Fibroblast of upper back skin (primary cell): ENCODE measurements around the gene PI4KA.
A peak's percentile ranks its signal among the peaks of the same experiment; 100 is the strongest.

Experiments used
- DNase-seq: peaks from one replicate; pipeline ENCODE4 v3.0.0-alpha.2; 2013

PI4KA gene

DNA sequence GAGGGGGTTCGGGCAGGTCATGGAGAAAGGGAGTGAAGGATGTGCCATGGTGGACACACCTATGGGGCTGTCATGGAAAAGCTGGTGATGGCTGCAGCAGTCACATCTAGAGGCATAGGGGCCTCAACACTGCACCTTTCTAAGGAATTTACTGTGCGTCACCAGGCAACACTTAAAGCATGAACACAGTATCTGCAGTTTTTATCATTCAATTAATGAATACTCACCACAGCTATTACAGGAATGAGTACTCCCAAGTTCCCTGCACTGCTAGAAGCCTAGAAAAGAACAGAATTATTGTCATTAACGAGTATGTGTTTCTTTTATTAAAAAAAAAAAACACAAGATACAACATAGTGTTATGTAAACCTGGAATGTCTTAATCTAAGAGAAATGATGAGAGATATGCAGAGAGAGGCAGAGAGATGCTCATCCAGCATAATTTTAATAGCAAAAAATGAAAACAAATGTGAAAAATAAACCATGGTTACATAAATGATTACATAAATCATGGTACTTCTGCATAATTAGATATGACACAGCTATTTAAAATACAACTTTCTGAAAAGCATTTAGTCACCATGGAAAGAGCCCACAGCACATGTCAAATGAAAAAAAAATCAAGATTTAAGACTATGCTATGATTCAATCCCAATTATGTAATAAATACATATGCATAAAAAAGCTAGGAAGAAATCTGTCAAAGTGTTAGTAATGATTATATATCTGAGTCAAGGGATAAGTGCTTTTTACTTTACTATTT lies 65.5 kb downstream of the PI4KA start:
- no peak for DNase-seq

DNA sequence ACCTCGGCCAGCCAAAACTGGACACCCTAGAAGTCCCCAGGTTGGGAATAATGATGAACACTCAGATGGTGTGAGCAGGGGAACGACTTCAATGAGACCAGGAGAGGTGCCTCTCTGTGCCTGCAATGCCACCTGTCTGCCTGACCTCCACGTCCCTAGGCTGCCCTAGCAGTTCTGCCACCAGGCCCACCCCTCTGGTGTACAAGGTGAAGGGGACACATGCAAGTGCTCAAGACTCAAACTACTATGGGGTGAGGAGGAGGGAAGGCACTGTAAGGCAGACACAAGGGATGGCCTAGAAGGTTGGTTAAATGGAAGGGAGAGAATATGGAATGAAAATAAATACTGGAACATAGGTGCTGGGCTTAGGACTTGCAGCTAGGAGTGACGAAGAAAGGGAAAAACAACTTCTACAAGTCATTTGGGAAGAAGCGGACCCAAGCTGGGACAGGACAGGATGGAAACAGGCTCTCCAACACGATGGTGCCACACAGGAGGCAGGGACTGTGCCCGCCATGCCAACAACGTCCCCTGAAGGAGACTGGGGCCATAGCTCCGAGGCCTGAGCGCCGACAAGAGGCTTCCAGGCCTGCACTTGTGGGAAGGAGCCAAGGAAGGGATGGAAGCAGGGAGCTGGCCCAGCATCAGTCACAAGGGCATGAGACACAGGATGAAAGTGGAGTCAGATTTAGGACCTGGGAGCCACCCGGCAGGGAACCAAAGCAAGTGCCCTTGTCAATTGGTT lies 66.2 kb downstream of the PI4KA start:
- no peak for DNase-seq

GRCh38 chr22:20788627-20789344 lies 69.8 kb downstream of the PI4KA start:
- no peak for DNase-seq

GRCh38 chr22:20787746-20788626 lies 70.6 kb downstream of the PI4KA start:
- DNase-seq: no peak

DNA sequence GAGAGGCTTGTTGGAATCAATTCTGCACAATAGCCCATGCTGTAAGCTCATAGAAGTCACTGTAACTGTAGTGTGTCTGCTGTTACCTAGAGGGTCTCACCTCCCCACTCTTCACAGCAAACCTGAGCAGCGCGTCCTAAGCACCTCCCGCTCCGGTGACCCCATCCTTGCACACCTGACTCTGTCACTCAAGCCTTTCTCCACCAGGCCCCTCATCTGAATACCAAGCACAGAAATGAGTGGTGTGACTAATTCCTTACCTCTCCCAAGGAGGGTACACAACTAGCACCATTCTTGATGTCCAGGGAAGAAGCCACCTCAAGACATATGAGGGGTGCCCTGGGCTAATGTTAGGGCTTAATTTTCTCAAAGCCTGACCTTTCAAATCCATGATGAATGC lies 71.4 kb downstream of the PI4KA start:
- no peak for DNase-seq

DNA sequence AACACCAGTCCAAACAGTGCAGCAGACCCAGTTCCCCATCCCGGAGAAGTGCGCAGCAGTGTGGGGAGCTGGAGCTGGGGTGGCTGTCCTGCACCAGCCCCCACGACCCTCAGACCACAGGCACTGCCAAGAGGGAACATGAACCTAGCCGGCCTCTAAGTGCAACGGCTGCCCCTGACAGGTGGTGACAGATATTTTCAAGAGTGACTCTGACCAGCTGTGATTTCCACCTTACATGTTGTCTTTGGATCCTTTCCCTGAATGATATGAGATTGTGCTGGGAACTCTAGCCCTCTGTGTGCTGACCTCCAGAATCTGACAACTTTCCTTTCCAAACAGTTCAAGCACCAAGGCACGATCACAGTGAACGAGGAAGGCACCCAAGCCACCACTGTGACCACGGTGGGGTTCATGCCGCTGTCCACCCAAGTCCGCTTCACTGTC lies 72.1 kb downstream of the PI4KA start:
- DNase-seq: no peak

GRCh38 chr22:20786048-20786447 lies 72.6 kb downstream of the PI4KA start:
- DNase-seq: no peak

DNA sequence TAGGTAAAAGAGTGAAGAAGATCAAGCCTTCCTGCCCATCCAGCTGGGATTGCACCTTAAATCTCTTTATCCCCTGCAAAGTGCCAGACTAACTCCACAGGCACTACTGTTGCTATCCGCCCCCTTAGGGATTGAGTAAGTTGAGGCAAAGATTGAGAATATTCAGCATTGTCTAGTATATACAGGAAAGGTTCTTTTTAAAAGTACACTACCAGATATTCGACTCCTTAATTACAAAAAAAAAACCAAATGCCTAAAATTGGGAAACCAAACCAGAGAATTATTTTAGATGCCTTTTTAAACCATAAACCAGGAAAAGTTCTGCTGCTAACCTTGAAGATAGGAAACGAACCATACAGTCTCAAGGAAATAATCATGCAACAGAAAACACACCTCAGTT lies 73.2 kb downstream of the PI4KA start:
- no peak for DNase-seq

DNA sequence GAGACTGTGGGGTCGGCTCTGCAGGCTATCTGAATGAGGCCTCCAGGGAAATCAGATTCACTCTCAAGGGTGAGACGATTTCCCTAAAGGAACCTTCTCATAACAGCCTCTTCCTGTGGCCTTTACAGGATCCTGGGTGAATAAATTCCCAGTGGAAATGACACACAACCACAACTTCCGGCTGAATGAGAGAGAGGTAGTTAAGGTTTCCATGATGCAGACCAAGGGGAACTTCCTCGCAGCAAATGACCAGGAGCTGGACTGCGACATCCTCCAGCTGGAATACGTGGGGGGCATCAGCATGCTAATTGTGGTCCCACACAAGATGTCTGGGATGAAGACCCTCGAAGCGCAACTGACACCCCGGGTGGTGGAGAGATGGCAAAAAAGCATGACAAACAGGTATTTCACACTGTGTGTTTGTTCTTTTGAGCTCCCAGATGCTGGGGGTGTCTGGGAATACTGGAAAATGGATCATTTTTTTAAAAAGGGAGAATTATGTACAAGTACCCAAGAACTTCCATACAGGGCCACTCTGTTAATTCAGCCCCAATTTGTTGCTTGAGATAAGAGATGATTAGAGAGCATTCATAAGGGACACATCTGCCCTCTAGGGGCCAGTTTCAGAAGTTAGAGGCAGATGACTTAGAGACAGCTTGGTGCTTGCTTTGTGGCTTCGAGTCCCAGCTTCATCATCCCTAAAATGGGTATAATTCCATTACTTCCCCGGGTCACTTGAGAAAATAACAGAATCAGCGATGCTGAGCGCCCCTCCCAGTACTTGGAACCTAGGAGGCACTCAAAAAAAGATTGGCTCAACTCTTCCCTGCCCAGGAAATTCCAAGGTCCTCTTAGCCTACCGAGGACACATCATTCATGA lies 74.5 kb downstream of the PI4KA start:
- DNase-seq: peak; percentile 53

DNA sequence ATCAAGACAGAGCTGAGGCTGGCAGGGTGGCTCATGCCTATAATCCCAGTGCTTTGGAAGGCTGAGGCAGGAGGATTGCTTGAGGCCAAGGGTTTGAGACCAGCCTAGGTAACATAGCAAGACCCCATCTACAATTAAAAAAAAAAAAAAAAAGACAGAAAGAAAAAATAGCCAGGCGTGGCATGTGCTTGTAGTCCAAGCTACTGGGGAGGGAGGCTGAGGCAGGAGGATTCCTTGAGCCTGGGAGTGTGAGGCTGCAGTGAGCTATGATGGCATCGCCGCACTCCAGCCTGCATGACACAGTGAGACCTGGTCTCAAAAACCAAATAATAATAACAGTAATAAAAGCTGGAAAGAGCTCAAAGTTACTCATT lies 75.3 kb downstream of the PI4KA start:
- DNase-seq: no peak

GRCh38 chr22:20782596-20783299 lies 75.9 kb downstream of the PI4KA start:
- no peak for DNase-seq

GRCh38 chr22:20782083-20782482 lies 76.5 kb downstream of the PI4KA start:
- no peak for DNase-seq

DNA sequence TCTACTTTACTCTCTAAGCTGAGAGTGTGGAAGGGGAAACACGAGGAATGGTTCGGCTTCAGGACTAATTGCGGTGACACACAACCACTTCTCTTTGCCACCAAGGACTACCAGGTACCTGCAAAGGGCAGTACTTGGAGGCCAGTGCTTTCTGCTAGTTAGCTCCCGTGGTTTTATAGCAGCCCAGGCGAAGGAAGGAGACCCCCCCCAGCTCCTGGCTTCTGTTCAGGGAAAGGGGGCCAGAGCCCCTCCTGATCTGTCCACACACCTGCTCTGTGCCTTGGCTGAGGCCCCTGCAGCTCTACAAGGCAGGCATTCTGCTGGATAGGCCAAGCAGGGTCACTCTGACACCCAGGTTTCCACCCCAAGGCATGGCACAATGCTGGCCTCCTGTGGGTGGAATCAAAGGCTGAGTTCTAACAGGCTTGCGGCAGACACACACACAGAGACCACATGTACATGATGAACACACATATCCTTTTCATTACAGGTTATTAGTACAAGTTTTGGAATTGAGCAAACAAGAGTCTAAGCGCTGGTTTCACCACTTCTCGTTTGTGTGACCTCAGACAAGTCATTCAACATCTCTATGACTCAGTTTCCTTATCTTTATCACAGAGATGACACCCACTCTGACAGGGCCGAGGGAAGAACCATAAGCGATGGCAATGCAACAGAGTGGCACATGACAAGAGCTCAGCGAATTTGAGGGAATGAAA lies 77.2 kb downstream of the PI4KA start:
- DNase-seq: no peak

GRCh38 chr22:20779818-20780158 lies 78.8 kb downstream of the PI4KA start:
- no peak for DNase-seq

DNA sequence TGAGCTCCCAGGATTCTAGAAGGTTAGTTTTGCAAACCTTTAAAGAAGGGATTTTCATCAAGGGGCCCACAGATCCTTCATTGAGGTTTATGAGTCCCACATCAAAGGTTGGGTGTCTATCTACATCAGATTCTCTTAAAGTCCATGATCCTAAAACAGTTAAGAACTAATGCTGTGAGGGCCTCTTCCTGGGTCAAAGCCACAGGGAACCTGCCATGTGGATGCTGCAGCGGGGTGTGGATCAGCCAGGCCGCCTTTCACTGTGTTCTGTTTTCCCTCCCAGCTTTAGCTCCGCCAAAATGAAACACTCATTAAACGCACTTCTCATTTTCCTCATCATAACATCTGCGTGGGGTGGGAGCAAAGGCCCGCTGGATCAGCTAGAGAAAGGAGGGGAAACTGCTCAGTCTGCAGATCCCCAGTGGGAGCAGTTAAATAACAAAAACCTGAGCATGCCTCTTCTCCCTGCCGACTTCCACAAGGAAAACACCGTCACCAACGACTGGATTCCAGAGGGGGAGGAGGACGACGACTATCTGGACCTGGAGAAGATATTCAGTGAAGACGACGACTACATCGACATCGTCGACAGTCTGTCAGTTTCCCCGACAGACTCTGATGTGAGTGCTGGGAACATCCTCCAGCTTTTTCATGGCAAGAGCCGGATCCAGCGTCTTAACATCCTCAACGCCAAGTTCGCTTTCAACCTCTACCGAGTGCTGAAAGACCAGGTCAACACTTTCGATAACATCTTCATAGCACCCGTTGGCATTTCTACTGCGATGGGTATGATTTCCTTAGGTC lies 79.4 kb downstream of the PI4KA start:
- no peak for DNase-seq

GRCh38 chr22:20777420-20778177 lies 81.0 kb downstream of the PI4KA start:
- DNase-seq: peak; percentile 7

GRCh38 chr22:20776624-20777405 lies 81.8 kb downstream of the PI4KA start:
- no peak for DNase-seq

DNA sequence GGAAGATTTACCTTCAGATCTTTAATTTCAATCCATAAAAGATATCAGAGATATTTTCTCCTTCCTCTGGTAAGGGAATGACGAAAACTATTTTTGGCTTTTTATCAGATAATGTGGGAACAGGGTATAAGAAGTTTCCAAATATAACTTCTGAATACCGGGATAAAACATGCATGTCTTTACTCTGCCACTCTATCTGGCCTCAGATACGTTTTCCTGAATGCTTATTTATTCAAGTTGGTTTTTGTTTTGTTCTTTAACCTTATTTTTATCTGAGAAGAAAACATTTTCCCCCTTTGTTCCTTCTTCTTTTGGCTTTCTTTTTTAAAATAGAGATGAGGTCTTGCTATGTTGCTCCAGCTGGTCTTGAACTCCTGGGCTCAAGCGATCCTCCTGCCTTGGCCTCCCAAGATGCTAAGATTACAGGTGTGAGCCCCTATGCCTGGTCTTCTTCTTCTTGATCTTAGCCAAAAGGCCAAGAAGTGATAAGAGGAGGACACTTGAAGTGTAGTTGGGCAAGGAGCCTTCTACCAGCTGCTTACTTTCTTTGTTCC lies 83.2 kb downstream of the PI4KA start:
- DNase-seq: no peak
